HepG2 (cell line): Measurements from ENCODE around the gene NARS2. TPM values are rescaled to one million over a fixed set of nuclear protein-coding genes. Genes with fewer than 3 reads are reported as not detected.
A peak's percentile ranks its signal among the peaks of the same experiment; 100 is the strongest.

ENCODE experiments used
- ATAC-seq: fragments of 200-7000 bp; cut with Tn5 transposase; 3 replicates; pipeline ENCODE4 v1.9.1; 2020; ENCODE audit warnings: mild to moderate bottlenecking, moderate library complexity
- BruUV-seq: library from RNA; stranded (reverse); fragments of 400-500 nt; replicated peaks from 2 replicates; lab custom pipeline; 2021; lab: Mats Ljungman, UMichigan
- CTCF ChIA-PET: fragments of 300-600 bp; formaldehyde crosslinking; extraction: SDS; loops from one replicate; lab custom pipeline; 2021; ENCODE audit warnings: low total read pairs, inconsistent platforms, low intra/inter-chr PET ratio; lab: Yijun Ruan, JAX
- POLR2A ChIA-PET: fragments of 350-600 bp; sonication (Branson Sonifier 250); formaldehyde crosslinking; loops from one replicate; lab custom pipeline; 2020; ENCODE audit warnings: antibody characterized with exemption, inconsistent platforms; lab: Yijun Ruan, JAX
- DNase-seq: peaks from one replicate; pipeline ENCODE4 v3.0.0-alpha.2; 2015; ENCODE audit warnings: low spot score
- FAIRE-seq: peaks from 3 replicates; lab custom pipeline; 2011; peaks lifted over from hg19 to GRCh38; lab: Jason Lieb, UNC
- H2AFZ ChIP-seq: one replicate; pipeline ENCODE4 v1.6.1; 2011; ENCODE audit warnings: low read length, inconsistent platforms
- H3K27ac ChIP-seq: fragments of 300-600 bp; 3 replicates; pipeline ENCODE4 v1.8.0; 2011; ENCODE audit warnings: mixed run types, mild to moderate bottlenecking, mixed read lengths, low read length, inconsistent platforms; ENCODE audit not compliant: insufficient read depth; ENCODE audit errors: extremely low read length
- H3K27me3 ChIP-seq, 2 experiments: fragments of 200-600 bp in 1 of 2; 2 replicates in 1 of 2; 3 replicates in 1 of 2; pipeline versions ENCODE4 v1.6.0 to v1.8.0; 2011; ENCODE audit warnings: low read length in 2 of 2, mild to moderate bottlenecking in 2 of 2, moderate library complexity in 2 of 2, inconsistent platforms in 1 of 2; ENCODE audit not compliant: insufficient read depth in 2 of 2, control insufficient read depth in 1 of 2
- H3K36me3 ChIP-seq, 2 experiments: fragments of 200-600 bp in 1 of 2; replicated peaks in 1 of 2; 2 replicates in 1 of 2; 3 replicates in 1 of 2; pipeline versions ENCODE4 v1.5.1 to v1.8.0; 2011; ENCODE audit warnings: low read length in 2 of 2, inconsistent platforms in 1 of 2; ENCODE audit not compliant: insufficient read depth in 2 of 2, control insufficient read depth in 1 of 2
- H3K4me1 ChIP-seq: 2 replicates; pipeline ENCODE4 v1.5.1; 2012; ENCODE audit warnings: low read length, inconsistent platforms; ENCODE audit not compliant: insufficient read depth
- H3K4me2 ChIP-seq: 2 replicates; pipeline ENCODE4 v1.6.0; 2011; ENCODE audit warnings: low read depth, low read length, inconsistent platforms
- H3K4me3 ChIP-seq, 3 experiments: fragments of 200-600 bp in 1 of 3; sonication (generic), shearing (Covaris generic) in 1 of 3; replicated peaks in 1 of 3; 2 replicates each; pipeline ENCODE4 v1.5.1; 2011 to 2016; ENCODE audit warnings: low read length in 3 of 3, inconsistent platforms in 2 of 3, low read depth in 2 of 3, mild to moderate bottlenecking in 2 of 3, control low read depth in 1 of 3, mixed read lengths in 1 of 3; ENCODE audit not compliant: insufficient read depth in 1 of 3
- H3K79me2 ChIP-seq: one replicate; pipeline ENCODE4 v1.6.1; 2011; ENCODE audit warnings: low read length, inconsistent platforms; ENCODE audit not compliant: insufficient read depth
- H3K9ac ChIP-seq: 2 replicates; pipeline ENCODE4 v1.6.0; 2011; ENCODE audit warnings: mild to moderate bottlenecking, low read depth, low read length, inconsistent platforms; ENCODE audit not compliant: insufficient read depth
- H3K9me3 ChIP-seq: 2 replicates; pipeline ENCODE4 v1.5.1; 2012; ENCODE audit warnings: mild to moderate bottlenecking, low read length
- H4K20me1 ChIP-seq: 2 replicates; pipeline ENCODE4 v1.6.0; 2011; ENCODE audit warnings: inconsistent platforms, mild to moderate bottlenecking, low read length, moderate library complexity; ENCODE audit not compliant: insufficient read depth
- ATAD3A ChIP-seq: sonication (generic); formaldehyde crosslinking; IDR thresholded peaks from 2 replicates; pipeline ENCODE4 v1.4.0; 2020; ENCODE audit warnings: missing genetic modification reagents
- BCL6 ChIP-seq: IDR thresholded peaks from 2 replicates; pipeline ENCODE4 v1.6.1; 2016; ENCODE audit warnings: missing genetic modification reagents, missing compliant biosample characterization
- MBNL3 ChIP-seq: fragments of 250-450 bp; sonication (Bioruptor Pico); conservative IDR thresholded peaks from 2 replicates; pipeline ENCODE4 v1.8.0; 2022; ENCODE audit warnings: mild to moderate bottlenecking, inconsistent platforms
- MTERF4 ChIP-seq: sonication (generic); formaldehyde crosslinking; IDR thresholded peaks from 2 replicates; pipeline ENCODE4 v1.8.0; 2023; ENCODE audit warnings: mild to moderate bottlenecking, missing genetic modification reagents
- PPARG ChIP-seq: conservative IDR thresholded peaks from 2 replicates; pipeline ENCODE4 v1.6.1; 2016; ENCODE audit warnings: missing biosample characterization, missing genetic modification reagents
- RELA ChIP-seq: sonication (generic); formaldehyde crosslinking; IDR thresholded peaks from 2 replicates; pipeline ENCODE4 v1.4.0; 2020; ENCODE audit warnings: missing genetic modification reagents
- SALL2 ChIP-seq: sonication (generic); formaldehyde crosslinking; IDR thresholded peaks from 2 replicates; pipeline ENCODE4 v1.8.1; 2023; ENCODE audit warnings: mild to moderate bottlenecking, missing genetic modification reagents, inconsistent platforms
- TCF12 ChIP-seq, 2 experiments: fragments of 450-650 bp in 1 of 2; sonication (generic) in 1 of 2; formaldehyde crosslinking in 1 of 2; IDR thresholded peaks; 2 replicates each; pipeline versions ENCODE4 v1.6.1 to v1.8.0; 2017 to 2022; ENCODE audit warnings: antibody characterized with exemption in 1 of 2, mild to moderate bottlenecking in 1 of 2, missing genetic modification reagents in 1 of 2, moderate library complexity in 1 of 2
- TEF ChIP-seq: sonication (generic); formaldehyde crosslinking; IDR thresholded peaks from 2 replicates; pipeline ENCODE4 v1.5.0; 2020; ENCODE audit warnings: missing genetic modification reagents
- YY1 ChIP-seq: IDR thresholded peaks from 2 replicates; pipeline ENCODE4 v1.6.1; 2011; ENCODE audit warnings: low read length, low read depth, moderate library complexity, mild to moderate bottlenecking; ENCODE audit not compliant: insufficient read depth, insufficient replicate concordance
- ZGPAT ChIP-seq: IDR thresholded peaks from 2 replicates; pipeline ENCODE4 v1.6.1; 2016; ENCODE audit warnings: mild to moderate bottlenecking
- ZNF577 ChIP-seq: sonication (generic); formaldehyde crosslinking; IDR thresholded peaks from 2 replicates; pipeline ENCODE4 v1.4.0; 2020; ENCODE audit warnings: mild to moderate bottlenecking, low read depth, missing genetic modification reagents, borderline replicate concordance
- ZNF710 ChIP-seq: sonication (generic); formaldehyde crosslinking; IDR thresholded peaks from 2 replicates; pipeline ENCODE4 v1.5.0; 2020; ENCODE audit warnings: mild to moderate bottlenecking, missing genetic modification reagents, borderline replicate concordance
- WGBS: methylation state at CpG from one replicate; pipeline ENCODE4 v1.1.6; 2017; ENCODE audit warnings: low lambda C conversion rate; 5-methylcytosine and 5-hydroxymethylcytosine counted together
- in situ Hi-C: cut with HindIII; loops from 2 replicates; pipeline ENCODE4 v1.10.0; 2017; ENCODE audit warnings: low pct_unique_long_range_greater_than_20kb; ENCODE audit not compliant: extremely low pct_ligation_motif_present
- intact Hi-C: fragments of 100-400 bp; cut with micrococcal nuclease; formaldehyde crosslinking; loops from one replicate; pipeline ENCODE4 v1.10.0; 2022; ENCODE audit not compliant: unreplicated experiment
- polyA plus RNA-seq, 8 experiments: library from polyadenylated mRNA; depleted of rRNA in 3 of 8; stranded (reverse) in 7 of 8; unstranded in 1 of 8; fragments of >200 nt; fragmentation: Illumina TruSeq in 4 of 8; extraction: Trizol in 4 of 8; gene quantifications; 2 replicates each; pipeline versions ENCODE4 v1.2.1 to v1.2.3, GENCODE V29; 2011 to 2016; ENCODE audit warnings: low read depth in 4 of 8, missing spikeins in 1 of 8, mixed read lengths in 1 of 8; ENCODE audit not compliant: insufficient read depth in 1 of 8
- total RNA-seq, 5 experiments: library from RNA; depleted of rRNA; stranded (reverse); fragments of >200 nt; fragmentation: Illumina TruSeq; extraction: Trizol; gene quantifications; 2 replicates each; pipeline ENCODE4 v1.2.3, GENCODE V29; 2016; ENCODE audit warnings: low read depth in 1 of 5

Gene NARS2
- total and polyA plus RNA-seq, 2 of the 13 experiments (the other 11 are each of a cell fraction or from before 2014, with no cell fraction given), result 45.9 to 65.0 TPM

- TF ChIP-seq MTERF4 (CRISPR knock-in tag) (no peak), ZGPAT (peak; percentile 24; the same call in 1 of the 2 replicates), BCL6 (CRISPR knock-in tag) (peak; percentile 41; the same call in 1 of the 2 replicates), TCF12 (IDR thresholded peaks at IDR 0.05) (no peak), TCF12 (CRISPR knock-in tag; IDR thresholded peaks at IDR 0.05) (no peak), RELA (CRISPR knock-in tag) (no peak), MBNL3 (CRISPR knock-in tag) (no peak), TEF (CRISPR knock-in tag) (no peak), ATAD3A (CRISPR knock-in tag) (no peak), PPARG (CRISPR knock-in tag) (peak; percentile 38; the same call in 1 of the 2 replicates)
Measured at GRCh38 chr11:78540256-78540655, 34.4 kb downstream of the NARS2 start (continued).

- no peak overlapping the region for H3K4me3 ChIP-seq
- ChIA-PET CTCF (no interaction called here), POLR2A (interaction anchor here (1.6 kb wide), 1 partner anchor 35 kb away, joined by 6 read pairs; the partner anchor contains the start of gene NARS2)
- no peak for FAIRE-seq
- no peak overlapping the region for H2AFZ ChIP-seq
- H3K4me2 ChIP-seq, result no peak overlapping the region
- BruUV-seq, result no TSS peak
- H4K20me1 ChIP-seq, result peaks cover 11% of the 10 kb centered on the region
- peaks cover 38% of the 10 kb centered on the region for H3K4me1 ChIP-seq
- no peaks in the 10 kb centered on the region for H3K27me3 ChIP-seq
- H3K36me3 ChIP-seq, result peaks cover 15 to 39% of the 10 kb centered on the region in 2 experiments
- peak; percentile 6 for DNase-seq
- in situ Hi-C loops (no loop called here), intact Hi-C loops (no loop called here)
- peaks cover 10% of the 10 kb centered on the region for H3K79me2 ChIP-seq
- no peak for ATAC-seq
- 74% methylated on average over 3 of the region's 3 CpGs for WGBS
- no peak overlapping the region for H3K9ac ChIP-seq
- no peaks in the 10 kb centered on the region for H3K9me3 ChIP-seq
- H3K27ac ChIP-seq, result peak overlapping the region; percentile 36
- TF ChIP-seq YY1 (no peak), ZNF710 (CRISPR knock-in tag) (no peak), SALL2 (CRISPR knock-in tag) (no peak), ZNF577 (no peak)
Measured at GRCh38 chr11:78539506-78539905, 35.2 kb downstream of the NARS2 start.
